Esophagus squamous epithelium (tissue), 5 donors: ENCODE data around the gene GRID2. TPM values are rescaled to one million over a fixed set of nuclear protein-coding genes. Genes with fewer than 3 reads are reported as not detected.

ENCODE experiments used
- DNase-seq: peaks from one replicate; lab custom pipeline; 2025; lab: John Stamatoyannopoulos, UW
- H3K27ac ChIP-seq, 4 donors: fragments of 200-600 bp; sonication (generic); one replicate each; pipeline ENCODE4 v1.5.1; 2016 to 2019; ENCODE audit warnings: mild to moderate bottlenecking in 1 of 4
- H3K27me3 ChIP-seq, 4 donors: fragments of 200-600 bp; sonication (generic); 1 replicate in 3 of 4; 2 replicates in 1 of 4; pipeline versions ENCODE4 v1.5.1 to v1.6.0; 2017 to 2021; ENCODE audit warnings: antibody characterized with exemption in 1 of 4
- H3K36me3 ChIP-seq, 3 donors: fragments of 200-600 bp; sonication (generic); one replicate each; pipeline ENCODE4 v1.5.1; 2016 to 2019
- H3K4me1 ChIP-seq, 3 donors: fragments of 200-600 bp; sonication (generic); one replicate each; pipeline ENCODE4 v1.5.1; 2017 to 2019
- H3K4me3 ChIP-seq, 4 donors: fragments of 200-600 bp; sonication (generic); 1 replicate in 3 of 4; 2 replicates in 1 of 4; pipeline ENCODE4 v1.5.1; 2016 to 2019; ENCODE audit warnings: mild to moderate bottlenecking in 2 of 4, moderate library complexity in 1 of 4
- H3K9me3 ChIP-seq, 3 donors: fragments of 200-600 bp; sonication (generic); one replicate each; pipeline ENCODE4 v1.5.1; 2016 to 2019
- CTCF ChIP-seq, 6 experiments: fragments of 450-650 bp in 4 of 6; fragments of 200-600 bp in 2 of 6; sonication (generic) in 2 of 6; IDR thresholded peaks; one replicate each; pipeline ENCODE4 v1.5.1; 2016 to 2019; ENCODE audit warnings: antibody characterized with exemption in 6 of 6, mild to moderate bottlenecking in 4 of 6, moderate library complexity in 4 of 6
- POLR2A ChIP-seq, 4 donors: fragments of 450-650 bp; IDR thresholded peaks; one replicate each; pipeline ENCODE4 v1.6.1; 2017; ENCODE audit warnings: antibody characterized with exemption in 4 of 4, mild to moderate bottlenecking in 4 of 4, moderate library complexity in 3 of 4
- WGBS, 2 donors: methylation state at CpG; one replicate each; pipeline ENCODE4 v1.1.5; 2018; 5-methylcytosine and 5-hydroxymethylcytosine counted together
- intact Hi-C: fragments of 100-400 bp; cut with DNase I; formaldehyde crosslinking; loops from one replicate; pipeline ENCODE4 v1.15.0; 2022
- total RNA-seq, 4 donors: library from RNA; depleted of rRNA; stranded (reverse); fragments of >200 nt; gene quantifications; one replicate each; pipeline ENCODE4 v1.1.0, GENCODE V29; 2016
- donor health status: DM: yes; HTN: yes; CAD: no.

Gene GRID2
- total RNA-seq, 4 donors from 2014 or later = not detected

DNA sequence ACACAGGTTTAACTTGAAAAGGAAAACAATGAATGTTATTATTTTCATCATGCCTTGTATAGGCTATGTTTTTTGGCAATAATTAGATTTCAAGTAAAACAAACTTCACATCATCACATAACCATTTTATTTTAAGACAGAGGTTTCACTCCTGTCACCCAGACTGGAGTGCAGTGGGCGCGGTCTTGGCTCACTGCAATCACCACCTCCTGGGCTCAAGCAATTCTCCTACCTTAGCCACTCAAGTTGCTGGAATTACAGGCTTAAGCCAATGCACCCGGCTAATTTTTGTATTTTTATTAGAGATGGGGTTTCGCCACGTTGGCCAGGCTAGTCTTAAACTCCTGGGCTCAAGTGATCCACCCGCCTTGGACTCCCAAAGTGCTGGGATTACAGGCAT, 866.2 kb downstream of the GRID2 start:
- Histone ChIP-seq H3K4me3 (no peak overlapping the region), H3K27ac (no peak overlapping the region), H3K27me3 (no peaks in the 10 kb centered on the region), H3K9me3 (no peaks in the 10 kb centered on the region), H3K4me1 (no peaks in the 10 kb centered on the region), H3K36me3 (no peaks in the 10 kb centered on the region)
- TF ChIP-seq CTCF (IDR thresholded peaks at IDR 0.05) (no peak), POLR2A (IDR thresholded peaks at IDR 0.05) (no peak)
- intact Hi-C loops = no loop called here
- 92 to 95% methylated on average over 5 to 6 of the region's 6 CpGs for WGBS, 2 donors
- no peak for DNase-seq

DNA sequence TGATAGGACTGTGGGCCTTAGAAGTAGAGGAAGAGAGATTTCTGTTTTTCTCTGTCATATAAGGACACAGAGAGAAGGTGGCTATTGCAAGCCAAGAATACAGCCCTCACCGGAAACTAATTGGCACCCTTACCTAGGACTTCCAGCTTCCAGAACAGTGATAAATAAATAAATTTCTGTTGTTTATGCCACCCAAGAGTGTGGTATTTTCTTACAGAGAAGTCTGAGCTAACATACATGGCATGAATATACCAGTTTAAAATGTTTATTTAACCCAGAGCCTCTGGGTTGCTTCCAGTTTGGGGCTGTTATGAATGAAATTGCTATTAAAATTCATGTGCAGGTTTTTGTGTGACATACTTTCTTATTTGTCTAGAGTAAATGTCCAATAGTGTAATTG, 870.8 kb downstream of the GRID2 start:
- TF ChIP-seq POLR2A (IDR thresholded peaks at IDR 0.05) = no peak
- no peak for TF ChIP-seq CTCF (IDR thresholded peaks at IDR 0.05)
- Histone ChIP-seq H3K27me3 (no peaks in the 10 kb centered on the region), H3K9me3 (no peaks in the 10 kb centered on the region), H3K27ac (no peak overlapping the region), H3K4me1 (no peaks in the 10 kb centered on the region), H3K36me3 (no peaks in the 10 kb centered on the region), H3K4me3 (no peak overlapping the region)
- intact Hi-C loops = no loop called here
- no peak for DNase-seq
- WGBS, 2 donors = 75 to 100% methylated on average over 1 of the region's 1 CpG

DNA sequence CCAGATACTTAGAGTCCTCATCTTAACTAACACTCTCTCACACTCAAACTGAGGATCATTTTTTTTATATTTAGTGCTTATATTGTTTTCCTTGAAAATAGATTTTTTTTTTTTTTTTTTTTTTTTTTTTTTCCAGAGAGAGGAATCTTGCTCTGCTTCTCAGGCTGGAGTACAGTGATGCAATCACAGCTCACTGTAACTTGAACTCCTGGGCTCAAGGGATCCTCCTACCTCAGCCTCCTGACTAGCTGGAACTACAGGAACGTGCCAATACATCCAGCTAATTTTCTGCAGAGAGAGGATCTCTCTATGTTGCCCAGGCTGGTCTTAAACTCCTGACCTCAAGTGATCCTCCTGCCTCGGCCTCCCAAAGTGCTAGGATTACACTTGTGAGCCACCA, 874.5 kb downstream of the GRID2 start:
- Histone ChIP-seq H3K4me3 (no peak overlapping the region), H3K27ac (no peak overlapping the region), H3K36me3 (no peaks in the 10 kb centered on the region), H3K27me3 (no peaks in the 10 kb centered on the region), H3K4me1 (peaks cover 0 to 12% (median 0%) of the 10 kb centered on the region in 3 donors), H3K9me3 (no peaks in the 10 kb centered on the region)
- no peak for DNase-seq
- intact Hi-C loops = no loop called here
- TF ChIP-seq POLR2A (IDR thresholded peaks at IDR 0.05) (no peak), CTCF (IDR thresholded peaks at IDR 0.05) (no peak)
- 42 to 80% methylated on average over 1 to 2 of the region's 2 CpGs for WGBS, 2 donors

GRCh38 chr4:93179044-93179443, 875.3 kb downstream of the GRID2 start:
- intact Hi-C loops = no loop called here
- Histone ChIP-seq H3K36me3 (no peaks in the 10 kb centered on the region), H3K4me1 (peaks cover 0 to 20% (median 0%) of the 10 kb centered on the region in 3 donors), H3K27me3 (no peaks in the 10 kb centered on the region), H3K9me3 (no peaks in the 10 kb centered on the region), H3K4me3 (no peak overlapping the region), H3K27ac (no peak overlapping the region)
- TF ChIP-seq POLR2A (IDR thresholded peaks at IDR 0.05) = no peak
- TF ChIP-seq CTCF (IDR thresholded peaks at IDR 0.05) = no peak
- no peak for DNase-seq
- 52 to 74% methylated on average over 2 of the region's 2 CpGs for WGBS, 2 donors

DNA sequence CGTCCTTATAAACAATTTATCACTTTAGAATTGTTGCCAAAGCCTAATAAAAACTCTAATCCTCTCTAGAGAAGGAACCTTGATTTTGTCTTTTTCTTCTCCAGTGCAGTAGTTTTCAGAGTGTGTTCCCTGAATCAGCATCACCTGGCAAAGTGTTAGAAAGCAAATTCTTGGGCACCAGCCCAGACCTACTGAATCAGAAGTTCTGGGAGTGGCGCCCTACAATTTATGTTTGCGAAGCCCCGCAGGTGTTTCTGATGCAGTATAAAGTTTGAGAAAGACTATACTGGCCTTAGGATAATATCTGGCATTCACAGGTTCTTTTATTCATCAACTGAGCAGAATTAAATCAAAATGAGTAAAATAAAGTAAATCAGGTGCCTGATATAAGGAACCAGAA, 879.0 kb downstream of the GRID2 start:
- Histone ChIP-seq H3K36me3 (no peaks in the 10 kb centered on the region), H3K4me1 (peaks cover 0 to 29% (median 0%) of the 10 kb centered on the region in 3 donors), H3K9me3 (no peaks in the 10 kb centered on the region), H3K27ac (peak overlapping the region in 1 of 4 donors; percentile 64), H3K27me3 (no peaks in the 10 kb centered on the region), H3K4me3 (no peak overlapping the region)
- intact Hi-C loops = no loop called here
- 37 to 42% methylated on average over 4 of the region's 4 CpGs for WGBS, 2 donors
- no peak for DNase-seq
- TF ChIP-seq POLR2A (IDR thresholded peaks at IDR 0.05) (no peak), CTCF (IDR thresholded peaks at IDR 0.05) (no peak)
